NCI-H345 (cell line): ENCODE data around the gene ZNF202.
"Not testable (repeated sequence)": the region's sequence is repeated elsewhere in the genome, so short reads cannot be mapped to it uniquely, and the experiment has no call there.

Experiments
- DNase-seq: peaks from one replicate; lab custom pipeline; 2025; lab: John Stamatoyannopoulos, UW

ZNF202 gene

GRCh38 chr11:123741159-123742030 lies at the start of gene ZNF202:
TSS of gene ZNF202 (minus strand) at chr11:123741660. CDS start at chr11:123730888, 10,772 bp downstream.
- DNase-seq: peak; percentile 93

- no peak for DNase-seq
Measured at GRCh38 chr11:123783536-123783935, 42.1 kb upstream of the ZNF202 start.

GRCh38 chr11:123778511-123778910 lies 37.1 kb upstream of the ZNF202 start:
- no peak for DNase-seq

- DNase-seq: no peak
Measured at GRCh38 chr11:123775715-123776549, 34.5 kb upstream of the ZNF202 start.

GRCh38 chr11:123775289-123775688 lies 33.8 kb upstream of the ZNF202 start:
- no peak for DNase-seq

GRCh38 chr11:123773959-123774358 lies 32.5 kb upstream of the ZNF202 start:
- DNase-seq: no peak

GRCh38 chr11:123773026-123773425 lies 31.6 kb upstream of the ZNF202 start:
- DNase-seq: no peak

- DNase-seq: no peak
Measured at GRCh38 chr11:123771664-123772063, 30.2 kb upstream of the ZNF202 start.

- no peak for DNase-seq
Measured at GRCh38 chr11:123770712-123771111, 29.3 kb upstream of the ZNF202 start.

- DNase-seq: no peak
Measured at GRCh38 chr11:123765601-123766000, 24.1 kb upstream of the ZNF202 start.

GRCh38 chr11:123762422-123762821 lies 21.0 kb upstream of the ZNF202 start:
- DNase-seq: no peak

GRCh38 chr11:123760894-123761293 lies 19.4 kb upstream of the ZNF202 start:
- no peak for DNase-seq

- DNase-seq: no peak
Measured at GRCh38 chr11:123757976-123758375, 16.5 kb upstream of the ZNF202 start.

- no peak for DNase-seq
Measured at GRCh38 chr11:123755813-123756212, 14.4 kb upstream of the ZNF202 start.

GRCh38 chr11:123755344-123755743 lies 13.9 kb upstream of the ZNF202 start:
- DNase-seq: no peak

- DNase-seq: no peak
Measured at GRCh38 chr11:123754101-123754568, 12.7 kb upstream of the ZNF202 start, which contains the start of gene OR6X1. TSS of gene OR6X1 (minus strand) at chr11:123754518. CDS start at chr11:123754518, 0 bp downstream.

GRCh38 chr11:123753110-123753509 lies 11.7 kb upstream of the ZNF202 start:
- DNase-seq: no peak

- DNase-seq: no peak
Measured at GRCh38 chr11:123751781-123752180, 10.3 kb upstream of the ZNF202 start.

- DNase-seq: not testable (repeated sequence)
Measured at GRCh38 chr11:123748349-123748748, 6.9 kb upstream of the ZNF202 start.

- DNase-seq: no peak
Measured at GRCh38 chr11:123745764-123746451, 4.4 kb upstream of the ZNF202 start.

- DNase-seq: no peak
Measured at GRCh38 chr11:123742724-123743120, 1.3 kb upstream of the ZNF202 start.
